NOMO-1 (cell line): ENCODE data around the gene NOS1.

ENCODE experiments used
- DNase-seq, 2 experiments: peaks; one replicate each; lab custom pipeline; 2025; ENCODE audit not compliant: unreplicated experiment in 2 of 2; lab: John Stamatoyannopoulos, UW

NOS1 gene

DNA sequence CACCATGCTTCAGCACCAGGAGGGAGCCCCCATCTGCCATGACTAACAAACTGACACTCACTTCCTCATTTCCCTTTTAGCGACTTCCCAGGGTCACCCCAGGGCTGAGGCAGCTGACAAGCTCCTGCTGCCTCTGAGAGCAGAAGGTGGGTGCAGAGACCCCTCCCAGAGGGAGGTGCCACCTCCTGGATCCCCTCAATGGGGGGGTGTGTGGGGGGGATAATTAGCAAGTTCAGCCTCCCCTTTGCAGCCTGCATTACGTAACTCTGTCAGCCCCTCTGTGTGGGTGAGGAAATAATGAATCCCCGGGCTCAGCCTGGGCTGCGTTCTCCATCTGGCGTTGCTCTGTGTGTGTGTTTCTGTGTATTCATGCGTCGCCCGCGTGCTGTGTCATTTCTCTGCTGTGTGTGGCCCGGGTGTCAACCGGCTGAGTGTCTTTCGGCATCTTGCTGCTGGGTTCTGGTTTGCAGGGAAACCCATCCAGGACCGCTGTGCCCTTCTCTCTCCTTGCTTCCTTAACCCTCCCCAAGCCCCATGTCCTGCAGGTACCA lies 28.0 kb downstream of the NOS1 start:
- peak; percentile 94 to 95 for DNase-seq

DNA sequence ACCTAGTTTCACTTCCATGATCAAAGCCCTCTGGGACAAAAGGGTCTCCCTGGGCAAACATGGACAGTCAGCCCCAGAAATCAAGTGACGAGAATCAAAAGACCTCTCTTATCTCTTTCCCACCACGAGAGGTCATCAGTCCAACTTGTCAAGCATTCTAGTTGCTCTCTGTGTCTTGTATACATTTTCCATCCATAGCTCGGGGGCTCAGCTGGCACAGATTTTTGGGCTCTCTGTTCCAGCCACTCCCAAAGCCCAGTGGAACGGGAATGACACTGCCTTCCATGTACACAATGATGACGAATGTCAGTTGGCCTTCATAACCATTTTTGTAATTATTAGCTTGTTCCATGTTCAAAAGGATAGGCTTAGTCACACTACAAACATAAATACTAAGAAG lies 29.7 kb downstream of the NOS1 start:
- peak; percentile 13 to 52 for DNase-seq

- DNase-seq = no peak
Observed at GRCh38 chr12:117330441-117331113, 30.8 kb downstream of the NOS1 start.

GRCh38 chr12:117329756-117330155 lies 31.7 kb downstream of the NOS1 start:
- DNase-seq = no peak

- no peak for DNase-seq
Observed at GRCh38 chr12:117328556-117329100, 32.8 kb downstream of the NOS1 start.

GRCh38 chr12:117322428-117322827 lies 39.0 kb downstream of the NOS1 start:
- no peak for DNase-seq

DNA sequence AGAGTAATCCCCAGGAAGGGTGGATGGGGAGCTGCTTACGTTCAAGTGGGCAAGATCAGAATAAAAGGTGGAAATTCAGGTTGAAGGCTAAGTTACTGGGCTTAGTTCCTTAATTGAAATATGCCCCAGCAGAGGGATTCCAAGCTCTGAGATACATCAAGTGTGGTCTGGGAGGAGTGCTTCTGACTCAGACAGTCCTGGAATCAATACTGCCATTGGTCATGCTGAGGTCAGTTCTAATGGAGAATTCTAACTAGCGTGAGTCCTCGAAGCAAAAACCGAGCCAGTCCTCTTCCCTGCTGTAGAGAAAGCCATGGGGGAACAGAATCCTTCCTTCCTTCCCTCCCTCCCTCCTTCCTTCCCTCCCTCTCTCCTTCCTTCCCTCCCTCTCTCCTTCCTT lies 39.9 kb downstream of the NOS1 start:
- DNase-seq = no peak

- no peak for DNase-seq
Observed at GRCh38 chr12:117318591-117318990, 42.8 kb downstream of the NOS1 start.

DNA sequence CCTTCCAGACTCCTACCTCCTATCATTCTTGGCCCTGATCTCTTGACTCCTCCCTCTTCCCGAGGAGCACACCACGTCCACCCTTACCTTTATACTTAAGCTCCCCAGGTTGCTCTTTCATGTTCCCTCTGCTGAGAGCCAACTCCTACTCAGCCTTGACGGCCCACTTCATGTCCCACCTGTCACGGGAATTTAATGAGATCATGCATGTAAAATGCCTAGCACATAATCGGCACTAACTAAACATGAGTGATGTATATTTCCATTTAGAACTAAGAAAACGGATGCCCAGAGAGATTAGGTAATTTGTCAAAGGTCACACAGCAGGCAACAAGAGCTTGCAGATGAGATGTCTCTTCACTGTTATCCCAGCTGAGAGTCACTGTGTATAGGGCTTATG lies 45.1 kb downstream of the NOS1 start:
- DNase-seq = no peak

GRCh38 chr12:117313926-117314325 lies 47.5 kb downstream of the NOS1 start:
- peak; percentile 72 to 90 for DNase-seq

GRCh38 chr12:117312770-117313169 lies 48.7 kb downstream of the NOS1 start:
- DNase-seq = no peak

- DNase-seq = no peak
Observed at GRCh38 chr12:117309276-117309925, 52.0 kb downstream of the NOS1 start.

GRCh38 chr12:117300174-117300573 lies 61.3 kb downstream of the NOS1 start:
- DNase-seq = no peak

GRCh38 chr12:117298648-117299225 lies 62.7 kb downstream of the NOS1 start:
- no peak for DNase-seq

- no peak for DNase-seq
Observed at GRCh38 chr12:117298191-117298590, 63.2 kb downstream of the NOS1 start.

DNA sequence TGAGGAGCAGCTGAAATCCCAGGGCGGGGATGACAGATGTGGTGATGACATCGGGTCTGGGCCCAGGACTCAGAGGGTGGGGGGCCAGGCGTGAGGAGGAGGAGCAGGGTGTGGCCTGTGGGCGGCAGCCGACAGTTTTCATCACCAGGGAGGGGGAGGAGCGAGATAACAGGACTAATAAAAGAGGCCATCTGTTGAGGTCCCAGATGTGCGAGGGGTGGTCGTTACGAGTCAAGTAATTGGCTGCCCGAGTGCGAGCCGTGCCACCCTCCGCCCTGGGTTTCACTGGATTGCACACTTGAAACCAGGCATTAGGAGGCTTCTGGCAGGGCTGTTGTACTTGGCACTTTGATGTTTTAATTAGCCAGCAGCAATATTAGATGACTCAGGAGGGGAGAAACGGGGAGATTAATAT lies 67.2 kb downstream of the NOS1 start:
- no peak for DNase-seq

- no peak for DNase-seq
Observed at GRCh38 chr12:117293510-117293909, 67.9 kb downstream of the NOS1 start.

GRCh38 chr12:117292688-117293087 lies 68.7 kb downstream of the NOS1 start:
- DNase-seq = no peak

GRCh38 chr12:117284140-117284539 lies 77.3 kb downstream of the NOS1 start:
- DNase-seq = no peak

- no peak for DNase-seq
Observed at GRCh38 chr12:117282490-117282889, 78.9 kb downstream of the NOS1 start.

- DNase-seq = no peak
Observed at GRCh38 chr12:117280019-117280680, 81.3 kb downstream of the NOS1 start.
